CD1c-positive myeloid dendritic cell (primary cell): ENCODE data around the gene SERINC4.

Experiments used
- DNase-seq: peaks from one replicate; pipeline ENCODE4 v3.0.0-alpha.2; 2016; ENCODE audit errors: extremely low spot score

Gene SERINC4

DNA sequence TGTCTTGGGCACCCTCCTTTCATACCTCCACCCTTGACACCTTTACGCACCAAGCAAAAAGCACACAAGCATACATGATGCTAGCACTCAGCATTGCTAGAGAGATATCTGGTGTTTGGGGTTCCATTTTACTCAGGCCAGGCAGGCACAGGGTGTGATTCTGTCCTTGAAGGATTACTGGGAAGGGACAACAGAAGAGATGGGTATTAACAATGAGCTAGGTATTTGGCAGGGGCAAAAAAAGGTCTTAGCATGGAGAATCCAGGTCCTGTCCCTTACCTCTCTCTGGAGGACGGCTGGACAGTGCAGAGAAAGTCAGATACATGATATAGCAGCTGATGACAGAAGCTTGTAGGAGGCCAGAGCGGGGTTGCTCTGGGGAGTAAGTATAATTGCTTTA is 3.5 kb downstream of the SERINC4 start:
- DNase-seq = no peak

DNA sequence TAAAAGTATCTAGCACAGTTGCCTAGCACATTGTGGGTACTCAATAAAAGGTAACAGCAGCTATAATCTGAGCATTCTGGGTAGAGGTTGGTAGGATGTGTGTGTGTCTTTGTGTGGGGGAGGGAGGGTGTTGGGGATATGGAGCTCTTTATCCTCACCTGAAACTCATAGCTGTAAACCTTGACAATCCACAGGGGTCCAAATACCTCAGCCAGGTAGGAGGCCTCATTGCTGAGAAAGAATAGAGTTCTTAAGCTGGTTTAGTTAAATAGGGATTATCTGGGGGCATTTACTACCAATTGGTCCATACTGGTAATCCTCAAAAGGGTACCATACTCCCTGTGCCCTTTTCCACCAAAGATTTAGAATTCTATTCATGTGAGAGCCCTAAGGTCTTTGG is 4.0 kb downstream of the SERINC4 start:
- DNase-seq = no peak

DNA sequence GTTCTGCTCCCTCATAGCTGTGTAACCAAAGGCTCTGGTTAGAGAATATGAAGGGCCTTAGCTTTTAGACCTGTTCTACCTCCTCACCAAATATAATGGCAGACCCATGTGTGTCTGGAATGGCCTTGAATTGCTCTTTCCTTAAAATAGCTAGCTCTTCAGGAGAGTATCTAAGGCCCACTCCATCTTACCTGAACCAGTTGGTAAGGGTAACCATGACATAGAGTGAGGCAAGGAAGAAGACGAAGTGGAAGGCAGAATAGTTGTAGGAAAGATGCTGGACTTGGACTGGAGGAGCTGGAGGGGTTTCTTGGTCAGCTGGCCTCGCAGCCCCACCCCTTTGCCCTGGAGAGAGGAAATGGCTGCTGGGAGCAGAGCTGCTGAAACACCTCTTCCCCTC is 4.8 kb downstream of the SERINC4 start:
- DNase-seq = no peak

DNA sequence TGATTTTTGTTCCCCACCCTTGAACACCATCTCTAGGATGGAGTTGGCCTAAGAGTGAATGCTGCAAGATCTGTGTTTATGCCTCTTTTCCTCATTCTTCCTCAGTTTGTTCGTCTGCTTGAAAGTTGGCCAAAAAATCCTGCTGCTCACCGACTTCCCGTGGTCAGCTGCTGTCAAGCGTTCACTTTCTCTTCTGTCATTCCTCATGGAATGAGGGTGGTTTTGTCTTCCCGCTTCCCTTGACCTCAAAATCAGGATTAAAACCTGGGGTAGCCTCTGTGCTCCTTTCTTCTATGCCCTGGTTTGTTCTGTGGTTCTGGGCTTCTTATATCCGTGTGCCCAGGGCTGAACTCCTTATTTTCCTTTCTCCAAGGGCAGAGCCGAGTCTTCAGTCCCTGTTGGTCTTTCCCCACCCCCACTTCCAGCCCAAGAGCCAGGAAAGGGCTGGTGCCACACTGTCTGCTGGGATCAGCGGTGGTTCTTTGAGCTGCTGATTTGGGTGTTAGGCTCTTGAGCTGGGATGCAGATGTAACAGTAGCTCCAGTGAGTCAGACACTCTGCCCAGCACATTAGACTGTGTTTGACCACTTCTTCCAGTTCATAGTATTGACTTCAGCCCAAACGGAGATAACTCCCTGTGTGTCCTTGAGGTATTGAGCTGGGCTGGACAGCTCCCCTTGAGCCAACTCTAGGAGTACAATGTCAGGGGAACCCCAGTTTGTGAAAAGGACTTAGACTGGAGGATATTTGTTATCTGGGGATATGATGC is 5.6 kb downstream of the SERINC4 start:
- no peak for DNase-seq

DNA sequence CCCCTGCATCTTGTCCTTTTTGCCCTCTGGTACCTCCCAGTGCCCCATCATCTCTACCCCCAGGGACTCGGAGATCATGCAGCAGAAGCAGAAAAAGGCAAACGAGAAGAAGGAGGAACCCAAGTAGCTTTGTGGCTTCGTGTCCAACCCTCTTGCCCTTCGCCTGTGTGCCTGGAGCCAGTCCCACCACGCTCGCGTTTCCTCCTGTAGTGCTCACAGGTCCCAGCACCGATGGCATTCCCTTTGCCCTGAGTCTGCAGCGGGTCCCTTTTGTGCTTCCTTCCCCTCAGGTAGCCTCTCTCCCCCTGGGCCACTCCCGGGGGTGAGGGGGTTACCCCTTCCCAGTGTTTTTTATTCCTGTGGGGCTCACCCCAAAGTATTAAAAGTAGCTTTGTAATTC is 6.4 kb downstream of the SERINC4 start:
- no peak for DNase-seq

DNA sequence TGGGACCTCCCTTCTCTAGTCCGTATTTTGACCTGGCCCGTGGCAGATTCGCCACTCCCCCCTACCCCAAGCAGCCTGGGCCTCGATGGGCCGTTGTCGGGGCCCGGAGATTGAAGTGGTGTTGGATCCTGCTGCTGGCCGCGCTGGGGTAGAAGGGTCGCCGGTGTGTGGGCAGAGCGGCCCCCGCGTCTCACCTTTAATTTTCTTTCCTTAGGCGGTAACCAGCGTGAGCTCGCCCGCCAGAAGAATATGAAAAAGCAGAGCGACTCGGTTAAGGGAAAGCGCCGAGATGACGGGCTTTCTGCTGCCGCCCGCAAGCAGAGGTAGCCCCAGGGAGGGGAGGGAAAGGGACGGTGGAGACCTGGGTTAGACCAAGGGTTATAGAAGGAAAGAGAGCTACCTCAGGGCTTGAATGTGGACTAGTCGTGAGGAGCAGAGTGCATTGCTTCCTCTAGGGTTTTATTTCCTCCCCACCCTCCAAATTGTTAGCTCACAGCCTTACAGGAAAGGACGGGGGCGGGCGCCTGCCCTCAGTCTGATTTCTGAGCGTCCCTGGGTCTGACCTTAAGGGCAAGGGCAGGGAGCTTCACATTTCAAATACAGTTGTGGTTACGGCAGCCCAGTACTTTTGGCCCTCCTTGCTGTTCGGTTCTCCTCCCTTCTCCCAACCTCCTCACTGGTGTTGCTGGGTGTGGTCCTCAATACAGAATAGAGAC is 7.1 kb downstream of the SERINC4 start:
- DNase-seq = peak; percentile 83

DNA sequence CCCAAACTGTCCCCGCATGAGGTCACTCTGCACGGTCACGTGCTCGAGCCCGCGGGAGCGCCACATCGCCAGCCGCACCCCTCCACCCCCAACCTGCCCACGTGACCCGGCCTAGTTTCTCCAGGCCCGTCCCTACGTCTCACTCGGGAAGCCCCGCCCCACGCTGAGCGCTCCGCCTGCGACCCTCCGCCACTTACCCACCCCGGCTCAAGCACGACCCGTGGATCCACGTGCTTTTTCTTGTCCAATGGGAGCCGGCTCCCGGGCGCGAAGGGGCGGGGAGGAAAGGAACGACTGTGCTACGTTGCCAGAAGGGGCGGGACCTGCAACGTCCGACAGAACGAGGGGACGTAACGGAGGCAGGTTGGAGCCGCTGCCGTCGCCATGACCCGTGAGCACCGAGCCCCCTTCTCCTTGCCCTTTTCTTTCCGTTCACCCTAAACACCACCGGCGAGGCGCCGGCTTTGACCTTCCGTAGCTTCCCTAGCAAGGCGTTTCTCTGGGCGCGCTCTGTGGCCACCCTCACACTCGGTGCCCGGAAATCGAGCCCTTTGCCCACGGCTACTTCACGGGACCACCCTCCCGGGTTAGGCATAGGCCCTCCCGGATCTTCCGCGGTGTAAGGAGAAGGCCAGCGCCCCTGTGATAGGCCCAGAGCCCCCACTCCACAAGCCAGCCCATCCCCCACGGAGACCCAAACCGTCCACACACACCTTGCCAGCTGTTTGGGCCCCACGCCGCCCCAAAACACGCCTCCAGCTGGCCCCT is 7.8 kb downstream of the SERINC4 start, which contains the start of gene SERF2:
Gene SERF2, plus strand, starts transcription at position 328 of the 768 bp plus-strand sequence. Its CDS starts 57 bp downstream, at position 385.
- peak; percentile 99 for DNase-seq

DNA sequence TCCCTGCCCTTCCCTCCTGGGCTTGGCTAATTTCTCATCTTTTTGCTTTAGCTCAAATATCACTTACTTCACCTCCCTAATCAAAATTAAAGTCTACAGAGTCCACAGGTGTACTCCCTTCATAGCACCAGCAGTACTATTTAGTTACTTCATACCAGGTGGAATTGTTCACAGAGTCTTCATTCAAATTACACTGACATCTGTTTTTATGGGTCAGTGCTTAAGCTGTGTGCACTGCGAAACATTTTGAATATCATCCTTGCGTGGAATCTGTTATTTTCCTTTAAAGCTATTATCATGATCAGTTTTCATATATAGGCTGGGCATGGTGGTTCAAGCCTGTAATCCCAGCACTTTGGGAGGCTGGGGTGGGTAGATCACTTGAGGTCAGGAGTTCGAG is 10.6 kb downstream of the SERINC4 start:
- DNase-seq = no peak

DNA sequence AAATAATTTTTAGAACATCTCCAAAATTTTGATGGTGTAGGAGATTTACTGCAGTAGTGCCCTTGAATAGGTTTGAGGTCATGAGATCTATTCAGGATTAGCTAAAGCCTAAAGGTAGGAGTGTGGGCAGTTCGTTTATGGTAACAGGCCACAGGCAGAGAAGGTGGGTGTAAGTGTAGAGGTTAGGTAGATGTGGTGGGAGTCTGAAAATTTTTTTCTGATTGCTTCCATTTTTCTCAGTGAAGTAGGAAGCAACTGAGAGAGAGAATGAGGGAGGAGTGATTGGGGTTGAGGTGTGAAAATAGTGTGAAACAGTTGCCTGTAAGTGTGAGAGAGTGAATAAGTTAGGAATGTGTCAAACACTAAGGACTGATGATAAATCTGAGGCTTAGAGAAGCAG is 21.0 kb downstream of the SERINC4 start:
- no peak for DNase-seq

DNA sequence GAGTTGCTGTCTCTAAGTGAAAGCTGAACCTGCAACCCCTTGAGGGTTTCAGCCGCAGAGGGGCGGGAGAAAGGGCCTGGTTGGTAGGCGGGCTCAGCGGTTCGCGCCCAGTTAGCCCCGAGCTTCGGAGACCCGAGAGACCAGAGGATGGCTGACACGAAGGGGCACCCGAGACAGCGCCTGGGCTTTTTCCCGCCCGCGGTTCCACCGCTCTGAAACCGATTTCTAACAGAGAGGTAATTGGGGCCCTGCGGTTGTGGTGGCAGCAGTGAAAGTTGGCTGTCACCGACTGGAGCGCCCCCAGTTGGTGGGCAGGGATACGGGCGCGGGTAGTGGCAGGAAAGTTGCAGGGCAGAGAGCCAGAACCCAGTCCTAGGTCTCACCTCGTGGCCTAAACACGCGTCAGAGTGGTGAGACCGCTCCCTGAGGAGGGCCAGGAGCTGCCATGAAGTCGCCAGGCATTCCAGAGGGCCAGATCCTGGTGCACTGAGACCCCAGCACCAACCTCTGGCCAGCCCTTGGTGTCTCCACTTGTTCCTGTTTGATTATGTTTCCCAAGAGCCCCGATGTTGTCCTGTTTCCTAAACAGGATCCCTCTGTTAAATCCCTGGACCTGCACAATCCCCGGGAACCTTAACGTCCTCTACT is 22.6 kb downstream of the SERINC4 start:
- peak; percentile 83 for DNase-seq

DNA sequence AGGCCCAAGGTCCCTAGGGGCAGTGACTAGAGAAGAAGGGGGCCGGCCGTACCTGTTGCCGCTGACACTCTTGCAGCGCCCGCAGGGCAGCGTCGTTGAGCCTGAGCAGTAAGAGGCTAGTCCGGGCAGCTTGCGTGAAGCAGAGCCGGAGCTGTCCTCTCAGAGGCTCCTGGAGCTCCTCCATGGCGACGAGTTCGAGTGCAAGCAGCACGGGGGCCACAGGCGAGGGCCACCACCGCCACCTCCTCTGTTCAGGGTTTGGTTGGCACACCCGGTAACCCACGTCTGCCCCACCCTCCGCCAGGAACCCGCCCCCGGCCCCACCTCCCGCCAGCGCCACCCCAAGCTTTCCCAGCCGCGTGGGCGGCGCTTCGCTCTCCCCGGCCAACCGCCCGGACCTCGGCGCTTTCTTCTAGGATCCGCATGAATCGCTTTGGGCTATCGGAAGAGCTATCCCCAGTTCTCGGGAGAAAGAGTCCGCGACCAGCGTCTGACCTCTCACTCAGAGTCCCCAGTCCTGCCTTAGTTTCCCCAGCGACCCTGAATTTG is 23.2 kb downstream of the SERINC4 start, which contains the start of gene ELL3:
Gene ELL3, minus strand, starts transcription at position 249 of the 549 bp plus-strand sequence. Its CDS starts 65 bp downstream, at position 184.
- DNase-seq = peak; percentile 87

DNA sequence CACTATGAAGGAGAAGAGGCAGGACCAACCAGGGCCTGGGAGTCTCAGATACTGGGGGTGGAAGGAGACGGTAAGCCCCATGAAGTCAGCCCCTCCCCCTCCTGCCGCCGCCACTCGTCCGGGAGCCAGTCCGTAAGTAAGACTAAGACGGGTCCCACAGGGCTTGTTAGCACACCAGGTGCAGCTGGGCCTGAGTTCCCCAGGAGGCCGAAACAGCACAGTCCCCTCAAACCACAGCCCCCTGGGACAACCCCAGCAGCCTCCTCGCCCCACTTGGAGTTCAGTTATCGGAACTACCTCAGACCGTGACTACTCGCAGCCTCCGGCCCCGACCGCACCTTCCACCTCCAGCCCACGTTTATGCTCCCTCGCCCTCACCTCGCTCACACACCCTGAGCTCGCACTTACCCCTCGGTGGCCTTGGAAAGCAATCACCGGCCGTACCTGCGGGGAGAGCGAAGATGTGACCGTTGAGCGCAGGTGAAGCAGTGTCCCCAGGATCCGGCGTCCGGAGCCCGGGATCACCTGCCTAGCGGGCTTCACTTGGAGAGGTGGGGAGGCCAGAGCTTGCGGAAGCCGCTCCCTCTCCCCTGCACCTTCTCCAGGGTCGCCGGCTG is 23.8 kb downstream of the SERINC4 start:
- no peak for DNase-seq

DNA sequence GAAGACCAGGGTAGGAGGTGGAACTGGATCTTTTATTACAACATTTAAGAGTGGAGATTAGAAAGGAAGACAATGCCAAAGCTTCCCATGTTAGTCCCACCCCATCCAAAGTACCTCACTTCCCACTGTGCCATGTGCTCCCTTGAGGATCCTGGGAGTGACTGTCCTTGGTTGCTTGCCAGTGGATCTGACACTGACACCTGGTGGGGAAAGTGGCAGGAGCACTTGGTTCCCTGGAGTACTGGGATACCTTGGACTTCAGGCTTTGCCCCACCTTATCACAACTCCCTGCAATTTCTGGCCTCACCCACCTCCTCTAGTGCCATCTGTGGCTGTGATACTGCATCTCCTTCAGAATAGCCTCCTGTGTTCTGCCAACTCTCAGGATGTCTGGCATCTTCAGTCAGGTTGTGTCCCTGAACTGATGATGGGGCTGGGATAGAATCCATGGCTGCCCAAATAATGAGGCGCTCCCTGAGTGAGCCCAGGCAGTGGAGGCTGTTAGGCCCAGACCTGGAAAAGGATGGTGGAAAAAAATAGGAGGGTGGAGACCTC is 24.5 kb downstream of the SERINC4 start:
- DNase-seq = no peak

DNA sequence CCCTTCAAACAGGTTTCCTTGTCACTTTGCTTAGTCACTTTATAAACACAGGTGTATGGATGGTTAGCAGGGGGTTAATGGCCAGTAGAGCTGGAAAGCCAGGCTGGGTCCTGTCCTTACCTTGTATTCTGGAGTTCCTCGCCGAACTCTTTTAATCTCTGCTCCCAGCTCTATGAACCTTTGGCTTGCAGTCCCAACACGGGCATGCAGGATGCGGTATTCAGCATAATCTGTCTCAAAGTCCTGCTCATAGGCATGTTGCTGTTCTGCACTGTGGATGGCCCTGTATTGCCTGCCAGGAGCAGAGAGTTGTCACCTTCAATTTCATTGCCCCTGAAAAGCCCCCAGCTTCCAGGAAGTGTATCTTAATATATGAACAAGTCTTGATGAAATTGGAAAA is 26.0 kb downstream of the SERINC4 start:
- DNase-seq = no peak

DNA sequence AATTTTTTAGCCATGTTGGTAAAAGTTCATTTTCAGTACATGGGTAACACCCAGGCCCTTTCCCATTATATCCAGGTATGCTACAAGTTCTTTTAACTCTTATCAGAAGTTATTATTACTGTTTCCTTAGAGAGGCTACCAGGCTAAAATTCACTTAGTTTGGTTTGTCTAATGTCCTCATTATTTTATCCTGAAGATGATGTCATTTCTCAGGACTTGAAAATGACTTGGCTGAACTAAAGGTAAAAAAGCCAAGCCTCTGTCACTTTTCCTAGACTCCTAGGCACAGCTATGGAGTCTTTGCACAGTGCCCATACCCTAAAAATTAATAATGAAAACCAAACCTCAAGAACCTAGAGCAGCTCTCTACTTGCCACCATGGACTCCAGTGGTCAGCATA is 27.4 kb downstream of the SERINC4 start:
- DNase-seq = no peak

DNA sequence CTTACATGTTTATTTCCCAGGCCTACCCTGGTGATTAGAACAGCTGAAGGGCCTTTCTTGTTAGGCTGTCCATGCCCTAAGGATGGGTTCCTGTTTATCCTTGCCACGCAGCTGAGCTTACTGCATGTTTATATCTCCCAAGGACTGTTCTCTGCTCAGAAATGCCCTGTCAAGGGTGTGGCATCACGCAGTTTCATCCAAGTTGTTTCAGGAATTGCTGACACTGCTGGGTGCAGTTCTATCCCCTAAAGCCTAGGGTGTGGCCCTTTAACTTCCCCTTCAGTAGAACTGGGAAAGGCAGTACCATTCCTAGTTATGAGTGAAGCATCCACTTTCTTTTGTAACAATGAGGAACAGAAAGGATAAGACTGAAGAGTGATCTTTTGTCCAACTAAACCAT is 28.2 kb downstream of the SERINC4 start:
- DNase-seq = peak; percentile 67

DNA sequence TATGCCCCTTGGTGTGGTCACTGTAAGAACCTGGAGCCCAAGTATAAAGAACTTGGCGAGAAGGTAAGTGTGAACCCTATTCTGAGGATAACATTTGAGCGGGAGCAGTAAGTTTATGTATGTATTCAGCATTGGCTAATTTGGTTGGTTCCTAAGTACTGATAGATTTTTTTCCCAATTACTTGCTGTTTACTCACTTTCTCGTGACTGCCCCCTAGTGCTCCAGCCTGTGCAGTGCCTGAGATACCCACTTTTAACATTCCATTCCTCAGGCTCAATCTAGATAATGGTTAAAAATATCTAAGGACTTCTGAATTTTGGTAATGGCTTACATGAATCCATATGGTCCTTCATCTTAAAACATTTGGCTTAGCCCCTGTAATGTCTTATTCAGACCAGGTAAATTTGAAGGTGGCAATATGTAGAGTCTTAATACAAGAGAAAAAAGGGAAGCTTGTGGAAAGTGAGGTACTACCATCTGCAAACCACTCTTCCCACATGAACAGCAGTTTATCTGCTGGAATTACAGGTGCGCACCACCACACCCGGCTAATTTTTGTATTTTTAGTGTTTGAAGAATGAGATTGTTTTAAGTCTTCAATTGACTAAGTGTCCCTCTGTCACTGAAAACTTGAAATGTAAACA is 30.3 kb downstream of the SERINC4 start:
- peak; percentile 62 for DNase-seq

DNA sequence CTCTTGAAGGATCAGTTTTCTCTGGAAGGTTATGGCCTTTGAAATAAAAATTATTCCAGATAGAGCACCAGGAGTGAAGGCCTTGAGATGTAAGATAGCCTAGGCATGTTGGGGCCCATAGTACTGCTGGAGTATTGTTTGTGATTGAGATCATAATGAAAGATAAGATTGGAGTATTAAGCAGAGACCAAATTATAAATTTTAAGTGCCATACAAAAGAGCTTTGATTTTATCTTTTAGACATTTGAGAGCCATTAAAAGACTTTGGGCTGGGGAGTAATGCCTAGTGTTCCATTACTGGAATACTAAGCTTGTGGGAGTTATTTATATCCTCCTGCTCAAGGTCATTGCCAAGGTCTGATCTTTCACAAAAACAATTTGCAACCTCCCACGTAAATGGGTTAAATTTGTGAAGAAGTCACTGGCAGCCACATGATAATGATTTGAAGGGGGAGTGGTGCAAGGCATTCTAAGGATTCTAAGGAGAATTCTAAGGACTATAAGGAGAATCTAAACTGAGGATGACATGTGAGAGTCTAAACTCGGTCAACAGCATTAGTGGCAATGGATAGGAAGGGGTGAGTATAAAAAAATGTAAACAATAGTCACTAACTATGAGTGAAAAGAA is 36.1 kb downstream of the SERINC4 start:
- no peak for DNase-seq

DNA sequence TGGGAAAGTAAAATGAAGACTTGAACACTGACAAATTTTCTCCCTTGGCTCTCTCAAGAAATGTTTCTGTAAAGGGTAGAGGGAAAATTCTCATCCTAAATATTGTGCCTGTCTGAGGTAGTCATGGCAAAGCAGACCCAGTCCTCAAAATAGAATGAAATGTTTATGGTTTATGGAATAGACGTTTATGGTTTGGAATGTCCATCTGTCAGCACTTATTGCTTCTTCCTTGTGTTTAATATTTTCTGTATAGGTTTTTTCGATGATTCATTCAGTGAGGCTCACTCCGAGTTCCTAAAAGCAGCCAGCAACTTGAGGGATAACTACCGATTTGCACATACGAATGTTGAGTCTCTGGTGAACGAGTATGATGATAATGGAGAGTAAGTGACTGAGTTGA is 37.2 kb downstream of the SERINC4 start:
- no peak for DNase-seq

DNA sequence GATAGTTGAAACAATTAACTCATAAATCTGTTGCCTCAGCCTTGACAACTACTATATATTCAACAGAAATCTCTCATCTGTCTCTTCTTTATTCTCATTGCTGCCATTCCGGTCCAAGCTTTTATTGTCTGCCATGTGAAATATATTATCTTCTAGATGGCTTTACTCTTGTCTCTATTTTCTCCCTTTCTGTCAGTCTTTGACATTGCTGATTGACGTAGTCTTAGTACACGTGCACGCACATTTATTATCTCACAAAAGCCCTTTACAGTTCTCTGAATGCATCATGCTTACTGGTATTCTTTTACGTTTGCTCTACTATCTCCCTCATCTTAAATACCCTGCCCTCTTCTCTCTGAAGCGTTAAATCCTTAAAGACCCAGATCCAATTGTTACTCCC is 48.1 kb downstream of the SERINC4 start:
- DNase-seq = no peak
